HEK293 (cell line): ENCODE results near the gene CSPG4.
A peak's percentile ranks its signal among the peaks of the same experiment; 100 is the strongest.

Experiments used
- BCL11A ChIP-seq: fragments of 450-650 bp; formaldehyde crosslinking; IDR thresholded peaks from 2 replicates; pipeline ENCODE4 v1.5.1; 2016; ENCODE audit warnings: low read depth, missing biosample characterization, missing genetic modification characterization
- KLF8 ChIP-seq: fragments of 450-650 bp; formaldehyde crosslinking; IDR thresholded peaks from 2 replicates; pipeline ENCODE4 v1.5.1; 2016; ENCODE audit warnings: missing biosample characterization, missing genetic modification characterization
- PRDM6 ChIP-seq: fragments of 450-650 bp; formaldehyde crosslinking; IDR thresholded peaks from 2 replicates; pipeline ENCODE4 v1.5.1; 2017; ENCODE audit warnings: missing biosample characterization, missing genetic modification characterization
- ZBTB8A ChIP-seq: fragments of 450-650 bp; formaldehyde crosslinking; IDR thresholded peaks from 2 replicates; pipeline ENCODE4 v1.5.1; 2016; ENCODE audit warnings: missing biosample characterization, missing genetic modification characterization
- ZFHX2 ChIP-seq: fragments of 450-650 bp; formaldehyde crosslinking; conservative IDR thresholded peaks from 2 replicates; pipeline ENCODE4 v1.5.1; 2016; ENCODE audit warnings: missing biosample characterization, missing genetic modification characterization
- ZNF114 ChIP-seq: fragments of 450-650 bp; formaldehyde crosslinking; IDR thresholded peaks from 2 replicates; pipeline ENCODE4 v1.5.0; 2017; ENCODE audit warnings: missing biosample characterization, missing genetic modification characterization
- ZNF133 ChIP-seq: fragments of 450-650 bp; formaldehyde crosslinking; IDR thresholded peaks from 2 replicates; pipeline ENCODE4 v1.5.1; 2016; ENCODE audit warnings: missing biosample characterization, missing genetic modification characterization
- ZNF155 ChIP-seq: fragments of 450-650 bp; formaldehyde crosslinking; IDR thresholded peaks from 2 replicates; pipeline ENCODE4 v1.5.1; 2016; ENCODE audit warnings: missing biosample characterization, missing genetic modification characterization
- ZNF24 ChIP-seq: fragments of 450-650 bp; formaldehyde crosslinking; IDR thresholded peaks from 2 replicates; pipeline ENCODE4 v1.5.1; 2016; ENCODE audit warnings: missing biosample characterization, missing genetic modification characterization
- ZNF274 ChIP-seq, 2 experiments: fragments of 200-500 bp in 1 of 2; fragments of 450-650 bp in 1 of 2; sonication (Bioruptor generic) in 1 of 2; formaldehyde crosslinking in 1 of 2; IDR thresholded peaks; 2 replicates each; pipeline versions ENCODE4 v1.5.1 to v1.6.1; 2014 to 2016; ENCODE audit warnings: borderline replicate concordance in 1 of 2, inconsistent platforms in 1 of 2, low read length in 1 of 2, missing biosample characterization in 1 of 2, missing genetic modification characterization in 1 of 2
- ZNF280D ChIP-seq: fragments of 450-650 bp; formaldehyde crosslinking; IDR thresholded peaks from 2 replicates; pipeline ENCODE4 v1.5.1; 2016; ENCODE audit warnings: missing biosample characterization, missing genetic modification characterization
- ZNF398 ChIP-seq: fragments of 450-650 bp; formaldehyde crosslinking; IDR thresholded peaks from 2 replicates; pipeline ENCODE4 v1.5.1; 2017; ENCODE audit warnings: missing biosample characterization, missing genetic modification characterization
- ZNF670 ChIP-seq: fragments of 450-650 bp; formaldehyde crosslinking; IDR thresholded peaks from 2 replicates; pipeline ENCODE4 v1.5.1; 2016; ENCODE audit warnings: missing biosample characterization, missing genetic modification characterization, low read depth
- ZNF692 ChIP-seq: fragments of 450-650 bp; formaldehyde crosslinking; IDR thresholded peaks from 2 replicates; pipeline ENCODE4 v1.5.1; 2016; ENCODE audit warnings: missing biosample characterization, missing genetic modification characterization
- ZNF701 ChIP-seq: fragments of 450-650 bp; formaldehyde crosslinking; IDR thresholded peaks from 2 replicates; pipeline ENCODE4 v1.5.1; 2016; ENCODE audit warnings: missing biosample characterization, missing genetic modification characterization
- ZNF777 ChIP-seq: fragments of 450-650 bp; formaldehyde crosslinking; IDR thresholded peaks from 2 replicates; pipeline ENCODE4 v1.5.1; 2017; ENCODE audit warnings: missing biosample characterization, missing genetic modification characterization, borderline replicate concordance
- ZNF785 ChIP-seq: fragments of 450-650 bp; formaldehyde crosslinking; IDR thresholded peaks from 2 replicates; pipeline ENCODE4 v1.5.1; 2016; ENCODE audit warnings: missing biosample characterization, missing genetic modification characterization
- TF ChIP-seq, protein P1 (sequence below): fragments of 450-650 bp; formaldehyde crosslinking; IDR thresholded peaks from 2 replicates; pipeline ENCODE4 v1.5.1; 2016; ENCODE audit warnings: missing biosample characterization, missing genetic modification characterization, borderline replicate concordance
- TF ChIP-seq, protein P2 (sequence below): fragments of 450-650 bp; formaldehyde crosslinking; IDR thresholded peaks from 2 replicates; pipeline ENCODE4 v1.5.1; 2017; ENCODE audit warnings: missing biosample characterization, missing genetic modification characterization
- TF ChIP-seq, protein P3 (sequence below): fragments of 450-650 bp; formaldehyde crosslinking; IDR thresholded peaks from 2 replicates; pipeline ENCODE4 v1.5.1; 2016; ENCODE audit warnings: missing biosample characterization, missing genetic modification characterization

CSPG4 gene

DNA sequence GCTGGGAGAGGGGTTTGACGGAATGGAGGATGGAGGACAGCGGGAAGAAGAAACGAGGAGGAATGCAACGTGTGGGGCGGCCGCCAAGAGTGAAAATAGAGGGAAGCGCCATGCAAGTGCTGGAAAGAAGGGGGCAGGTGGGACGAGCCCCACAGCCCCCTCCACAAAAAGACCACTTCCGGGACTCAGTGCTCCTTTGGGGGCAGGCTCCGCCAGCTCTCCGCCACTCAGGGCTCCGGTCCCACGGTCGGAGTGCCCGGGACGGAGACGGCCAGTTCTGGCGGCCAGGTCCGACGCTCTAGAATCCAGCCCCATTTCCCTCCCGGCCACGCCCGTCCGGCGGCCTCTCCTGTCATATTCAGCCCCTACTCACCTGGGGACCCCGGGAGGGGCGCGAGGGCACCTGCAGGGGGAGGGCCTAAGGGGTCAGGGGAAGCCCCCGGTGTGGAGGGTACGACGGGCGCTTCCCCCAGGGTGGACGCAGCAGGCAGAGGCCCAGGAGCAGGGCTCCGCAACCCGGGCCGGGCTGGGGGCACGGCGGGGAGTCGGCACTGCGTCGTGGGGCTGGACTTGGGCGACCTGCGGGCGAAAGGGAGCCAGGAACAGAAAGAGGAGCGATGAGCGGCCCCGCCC lies 25.5 kb upstream of the CSPG4 start (continued):
- TF ChIP-seq ZNF398 (tag by site-specific recombination) (peak; percentile 12; the same call in 1 of the 2 replicates), ZNF274 (IDR thresholded peaks at IDR 0.05; ENCODE audit: low read length) (no peak), ZNF274 (tag by site-specific recombination; IDR thresholded peaks at IDR 0.05; ENCODE audit: borderline replicate concordance) (no peak), ZNF280D (tag by site-specific recombination) (no peak), BCL11A (tag by site-specific recombination) (no peak), ZNF692 (tag by site-specific recombination) (no peak), KLF8 (tag by site-specific recombination) (no peak; the same call in 1 of the 2 replicates), ZBTB8A (peak; percentile 93), ZNF701 (tag by site-specific recombination) (no peak), ZNF133 (tag by site-specific recombination) (no peak), ZNF155 (no peak), ZFHX2 (tag by site-specific recombination) (no peak), ZNF24 (tag by site-specific recombination) (0 out of 2 replicates have a peak, but pooled peaks have one; percentile 25), ZNF785 (tag by site-specific recombination) (no peak), ZNF670 (no peak), ZNF114 (no peak), PRDM6 (no peak), ZNF777 (tag by site-specific recombination) (no peak)
- TF ChIP-seq, protein P1, sequence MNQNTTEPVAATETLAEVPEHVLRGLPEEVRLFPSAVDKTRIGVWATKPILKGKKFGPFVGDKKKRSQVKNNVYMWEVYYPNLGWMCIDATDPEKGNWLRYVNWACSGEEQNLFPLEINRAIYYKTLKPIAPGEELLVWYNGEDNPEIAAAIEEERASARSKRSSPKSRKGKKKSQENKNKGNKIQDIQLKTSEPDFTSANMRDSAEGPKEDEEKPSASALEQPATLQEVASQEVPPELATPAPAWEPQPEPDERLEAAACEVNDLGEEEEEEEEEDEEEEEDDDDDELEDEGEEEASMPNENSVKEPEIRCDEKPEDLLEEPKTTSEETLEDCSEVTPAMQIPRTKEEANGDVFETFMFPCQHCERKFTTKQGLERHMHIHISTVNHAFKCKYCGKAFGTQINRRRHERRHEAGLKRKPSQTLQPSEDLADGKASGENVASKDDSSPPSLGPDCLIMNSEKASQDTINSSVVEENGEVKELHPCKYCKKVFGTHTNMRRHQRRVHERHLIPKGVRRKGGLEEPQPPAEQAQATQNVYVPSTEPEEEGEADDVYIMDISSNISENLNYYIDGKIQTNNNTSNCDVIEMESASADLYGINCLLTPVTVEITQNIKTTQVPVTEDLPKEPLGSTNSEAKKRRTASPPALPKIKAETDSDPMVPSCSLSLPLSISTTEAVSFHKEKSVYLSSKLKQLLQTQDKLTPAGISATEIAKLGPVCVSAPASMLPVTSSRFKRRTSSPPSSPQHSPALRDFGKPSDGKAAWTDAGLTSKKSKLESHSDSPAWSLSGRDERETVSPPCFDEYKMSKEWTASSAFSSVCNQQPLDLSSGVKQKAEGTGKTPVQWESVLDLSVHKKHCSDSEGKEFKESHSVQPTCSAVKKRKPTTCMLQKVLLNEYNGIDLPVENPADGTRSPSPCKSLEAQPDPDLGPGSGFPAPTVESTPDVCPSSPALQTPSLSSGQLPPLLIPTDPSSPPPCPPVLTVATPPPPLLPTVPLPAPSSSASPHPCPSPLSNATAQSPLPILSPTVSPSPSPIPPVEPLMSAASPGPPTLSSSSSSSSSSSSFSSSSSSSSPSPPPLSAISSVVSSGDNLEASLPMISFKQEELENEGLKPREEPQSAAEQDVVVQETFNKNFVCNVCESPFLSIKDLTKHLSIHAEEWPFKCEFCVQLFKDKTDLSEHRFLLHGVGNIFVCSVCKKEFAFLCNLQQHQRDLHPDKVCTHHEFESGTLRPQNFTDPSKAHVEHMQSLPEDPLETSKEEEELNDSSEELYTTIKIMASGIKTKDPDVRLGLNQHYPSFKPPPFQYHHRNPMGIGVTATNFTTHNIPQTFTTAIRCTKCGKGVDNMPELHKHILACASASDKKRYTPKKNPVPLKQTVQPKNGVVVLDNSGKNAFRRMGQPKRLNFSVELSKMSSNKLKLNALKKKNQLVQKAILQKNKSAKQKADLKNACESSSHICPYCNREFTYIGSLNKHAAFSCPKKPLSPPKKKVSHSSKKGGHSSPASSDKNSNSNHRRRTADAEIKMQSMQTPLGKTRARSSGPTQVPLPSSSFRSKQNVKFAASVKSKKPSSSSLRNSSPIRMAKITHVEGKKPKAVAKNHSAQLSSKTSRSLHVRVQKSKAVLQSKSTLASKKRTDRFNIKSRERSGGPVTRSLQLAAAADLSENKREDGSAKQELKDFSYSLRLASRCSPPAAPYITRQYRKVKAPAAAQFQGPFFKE (tag by site-specific recombination) = no peak
- TF ChIP-seq, protein P2, sequence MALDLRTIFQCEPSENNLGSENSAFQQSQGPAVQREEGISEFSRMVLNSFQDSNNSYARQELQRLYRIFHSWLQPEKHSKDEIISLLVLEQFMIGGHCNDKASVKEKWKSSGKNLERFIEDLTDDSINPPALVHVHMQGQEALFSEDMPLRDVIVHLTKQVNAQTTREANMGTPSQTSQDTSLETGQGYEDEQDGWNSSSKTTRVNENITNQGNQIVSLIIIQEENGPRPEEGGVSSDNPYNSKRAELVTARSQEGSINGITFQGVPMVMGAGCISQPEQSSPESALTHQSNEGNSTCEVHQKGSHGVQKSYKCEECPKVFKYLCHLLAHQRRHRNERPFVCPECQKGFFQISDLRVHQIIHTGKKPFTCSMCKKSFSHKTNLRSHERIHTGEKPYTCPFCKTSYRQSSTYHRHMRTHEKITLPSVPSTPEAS = no peak
- TF ChIP-seq, protein P3, sequence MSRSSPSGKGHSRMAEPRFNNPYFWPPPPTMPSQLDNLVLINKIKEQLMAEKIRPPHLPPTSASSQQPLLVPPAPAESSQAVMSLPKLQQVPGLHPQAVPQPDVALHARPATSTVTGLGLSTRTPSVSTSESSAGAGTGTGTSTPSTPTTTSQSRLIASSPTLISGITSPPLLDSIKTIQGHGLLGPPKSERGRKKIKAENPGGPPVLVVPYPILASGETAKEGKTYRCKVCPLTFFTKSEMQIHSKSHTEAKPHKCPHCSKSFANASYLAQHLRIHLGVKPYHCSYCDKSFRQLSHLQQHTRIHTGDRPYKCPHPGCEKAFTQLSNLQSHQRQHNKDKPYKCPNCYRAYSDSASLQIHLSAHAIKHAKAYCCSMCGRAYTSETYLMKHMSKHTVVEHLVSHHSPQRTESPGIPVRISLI (tag by site-specific recombination) = no peak
